Measurements from ENCODE around the gene TTLL12.

GRCh38 chr22:43160497-43161126, 26.3 kb downstream of the TTLL12 start:
- TF ChIP-seq, protein P1, sequence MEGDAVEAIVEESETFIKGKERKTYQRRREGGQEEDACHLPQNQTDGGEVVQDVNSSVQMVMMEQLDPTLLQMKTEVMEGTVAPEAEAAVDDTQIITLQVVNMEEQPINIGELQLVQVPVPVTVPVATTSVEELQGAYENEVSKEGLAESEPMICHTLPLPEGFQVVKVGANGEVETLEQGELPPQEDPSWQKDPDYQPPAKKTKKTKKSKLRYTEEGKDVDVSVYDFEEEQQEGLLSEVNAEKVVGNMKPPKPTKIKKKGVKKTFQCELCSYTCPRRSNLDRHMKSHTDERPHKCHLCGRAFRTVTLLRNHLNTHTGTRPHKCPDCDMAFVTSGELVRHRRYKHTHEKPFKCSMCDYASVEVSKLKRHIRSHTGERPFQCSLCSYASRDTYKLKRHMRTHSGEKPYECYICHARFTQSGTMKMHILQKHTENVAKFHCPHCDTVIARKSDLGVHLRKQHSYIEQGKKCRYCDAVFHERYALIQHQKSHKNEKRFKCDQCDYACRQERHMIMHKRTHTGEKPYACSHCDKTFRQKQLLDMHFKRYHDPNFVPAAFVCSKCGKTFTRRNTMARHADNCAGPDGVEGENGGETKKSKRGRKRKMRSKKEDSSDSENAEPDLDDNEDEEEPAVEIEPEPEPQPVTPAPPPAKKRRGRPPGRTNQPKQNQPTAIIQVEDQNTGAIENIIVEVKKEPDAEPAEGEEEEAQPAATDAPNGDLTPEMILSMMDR (IDR thresholded peaks at IDR 0.05): no peak
- TF ChIP-seq POLR2A (IDR thresholded peaks at IDR 0.05): no peak

All from tibial nerve (tissue), 3 donors.